ENCODE data around the gene SDK1. TPM values are rescaled to one million over a fixed set of nuclear protein-coding genes. Genes with fewer than 3 reads are reported as not detected.

The SDK1 gene
- total RNA-seq, 1 donor from 2014 or later, result 3.9 TPM

DNA sequence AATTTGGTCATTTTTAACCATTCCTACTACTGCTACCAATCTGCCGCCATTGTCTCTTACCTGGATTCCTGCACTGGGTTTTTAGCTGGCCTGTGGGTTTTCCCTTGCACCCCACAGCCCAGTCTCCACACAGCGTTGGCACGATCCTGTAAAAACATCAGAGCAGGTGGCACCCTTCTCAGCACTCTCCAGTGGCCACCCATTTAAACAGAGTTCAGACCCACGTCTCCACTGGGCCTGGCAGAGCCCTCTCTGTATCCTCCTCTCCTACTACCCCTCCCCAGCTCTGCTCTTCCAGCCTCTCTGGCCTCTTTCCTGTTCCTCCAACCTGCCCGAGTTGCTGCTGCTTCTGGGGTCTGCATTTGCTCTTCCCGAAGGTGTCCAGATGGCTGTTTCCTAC, 259.4 kb downstream of the SDK1 start:
- DNase-seq (ENCODE audit: low read depth), result no peak
- H3K27me3 ChIP-seq (ENCODE audit: control insufficient read depth, insufficient read depth, low read length), result no peaks in the 10 kb centered on the region

DNA sequence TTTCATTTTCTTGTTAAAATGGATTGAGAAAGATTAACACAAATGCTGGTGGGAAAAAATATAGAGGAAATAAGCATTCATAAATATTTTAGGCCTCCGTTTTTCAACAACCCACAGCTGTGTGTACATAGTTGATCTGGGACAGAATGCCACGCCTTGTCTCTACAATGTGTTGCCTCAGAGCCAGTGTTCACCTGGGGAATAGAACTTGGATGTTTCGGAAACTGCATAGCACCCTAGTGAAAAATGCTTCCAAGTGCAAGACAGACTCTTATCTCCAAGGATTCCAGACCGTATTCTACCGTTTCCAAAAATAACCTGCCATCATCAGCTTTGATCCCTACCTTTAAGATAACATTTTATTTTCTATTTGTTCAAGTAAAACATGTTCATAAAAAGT, 260.9 kb downstream of the SDK1 start:
- H3K4me3 ChIP-seq (ENCODE audit: low read depth, low read length), result no peak overlapping the region
- H3K27me3 ChIP-seq (ENCODE audit: control insufficient read depth, insufficient read depth, low read length), result no peaks in the 10 kb centered on the region
- H3K36me3 ChIP-seq (ENCODE audit: control insufficient read depth, insufficient read depth, low read length), result no peaks in the 10 kb centered on the region
- DNase-seq (ENCODE audit: low read depth), result no peak
- TF ChIP-seq, protein P1, sequence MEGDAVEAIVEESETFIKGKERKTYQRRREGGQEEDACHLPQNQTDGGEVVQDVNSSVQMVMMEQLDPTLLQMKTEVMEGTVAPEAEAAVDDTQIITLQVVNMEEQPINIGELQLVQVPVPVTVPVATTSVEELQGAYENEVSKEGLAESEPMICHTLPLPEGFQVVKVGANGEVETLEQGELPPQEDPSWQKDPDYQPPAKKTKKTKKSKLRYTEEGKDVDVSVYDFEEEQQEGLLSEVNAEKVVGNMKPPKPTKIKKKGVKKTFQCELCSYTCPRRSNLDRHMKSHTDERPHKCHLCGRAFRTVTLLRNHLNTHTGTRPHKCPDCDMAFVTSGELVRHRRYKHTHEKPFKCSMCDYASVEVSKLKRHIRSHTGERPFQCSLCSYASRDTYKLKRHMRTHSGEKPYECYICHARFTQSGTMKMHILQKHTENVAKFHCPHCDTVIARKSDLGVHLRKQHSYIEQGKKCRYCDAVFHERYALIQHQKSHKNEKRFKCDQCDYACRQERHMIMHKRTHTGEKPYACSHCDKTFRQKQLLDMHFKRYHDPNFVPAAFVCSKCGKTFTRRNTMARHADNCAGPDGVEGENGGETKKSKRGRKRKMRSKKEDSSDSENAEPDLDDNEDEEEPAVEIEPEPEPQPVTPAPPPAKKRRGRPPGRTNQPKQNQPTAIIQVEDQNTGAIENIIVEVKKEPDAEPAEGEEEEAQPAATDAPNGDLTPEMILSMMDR (IDR thresholded peaks at IDR 0.05; ENCODE audit: insufficient read depth, low read length, poor library complexity, severe bottlenecking), result no peak

More for the DNA sequence above, 259.4 kb downstream of the SDK1 start:
- TF ChIP-seq, protein P1 (IDR thresholded peaks at IDR 0.05; ENCODE audit: insufficient read depth, low read length, poor library complexity, severe bottlenecking), result no peak
- Histone ChIP-seq H3K36me3 (ENCODE audit: control insufficient read depth, insufficient read depth, low read length) (no peaks in the 10 kb centered on the region), H3K4me3 (ENCODE audit: low read depth, low read length) (no peak overlapping the region)

DNA sequence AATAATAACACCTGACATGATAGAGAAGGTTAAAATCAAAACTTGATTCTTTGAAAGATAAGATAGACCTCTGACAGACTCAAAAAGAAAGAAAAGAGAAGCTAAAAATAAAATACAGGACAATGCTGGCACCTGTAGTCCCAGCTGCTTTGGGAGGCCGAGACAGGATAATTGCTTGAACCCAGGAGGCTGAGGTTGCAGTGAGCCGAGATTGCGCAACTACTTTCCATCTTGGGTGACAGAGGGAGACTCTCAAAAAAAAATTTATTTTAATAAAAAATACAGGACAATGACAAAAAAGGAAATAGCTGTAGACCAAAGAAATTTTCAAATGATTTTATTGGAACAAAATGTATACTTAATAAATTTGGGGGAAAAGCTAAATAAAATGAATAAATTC, 263.2 kb downstream of the SDK1 start:
- no peaks in the 10 kb centered on the region for H3K36me3 ChIP-seq (ENCODE audit: control insufficient read depth, insufficient read depth, low read length)
- no peak overlapping the region for H3K4me3 ChIP-seq (ENCODE audit: low read depth, low read length)
- no peak for DNase-seq (ENCODE audit: low read depth)
- no peaks in the 10 kb centered on the region for H3K27me3 ChIP-seq (ENCODE audit: control insufficient read depth, insufficient read depth, low read length)
- TF ChIP-seq, protein P1 (IDR thresholded peaks at IDR 0.05; ENCODE audit: insufficient read depth, low read length, poor library complexity, severe bottlenecking), result no peak

DNA sequence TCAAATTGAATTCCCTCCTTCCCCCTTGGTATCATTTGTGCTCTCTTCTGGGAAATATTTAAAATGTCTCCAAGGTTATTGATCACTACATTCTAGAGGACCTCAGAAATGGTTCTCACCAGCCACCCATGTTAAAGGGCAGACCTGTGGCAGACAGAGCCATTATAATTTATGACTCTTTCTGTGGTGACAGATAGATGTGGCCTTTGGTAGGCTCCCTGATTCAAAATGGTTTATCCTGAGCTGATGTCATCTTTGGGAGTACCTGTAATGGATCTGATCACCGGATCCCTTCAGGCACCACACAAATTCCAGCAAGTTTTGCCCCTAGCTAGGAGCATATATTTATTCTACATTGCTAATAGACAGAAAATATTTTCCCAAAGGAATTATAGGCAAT, 267.5 kb downstream of the SDK1 start:
- Histone ChIP-seq H3K36me3 (ENCODE audit: control insufficient read depth, insufficient read depth, low read length) (no peaks in the 10 kb centered on the region), H3K4me3 (ENCODE audit: low read depth, low read length) (no peak overlapping the region), H3K27me3 (ENCODE audit: control insufficient read depth, insufficient read depth, low read length) (no peaks in the 10 kb centered on the region)
- no peak for DNase-seq (ENCODE audit: low read depth)
- TF ChIP-seq, protein P1 (IDR thresholded peaks at IDR 0.05; ENCODE audit: insufficient read depth, low read length, poor library complexity, severe bottlenecking), result no peak

DNA sequence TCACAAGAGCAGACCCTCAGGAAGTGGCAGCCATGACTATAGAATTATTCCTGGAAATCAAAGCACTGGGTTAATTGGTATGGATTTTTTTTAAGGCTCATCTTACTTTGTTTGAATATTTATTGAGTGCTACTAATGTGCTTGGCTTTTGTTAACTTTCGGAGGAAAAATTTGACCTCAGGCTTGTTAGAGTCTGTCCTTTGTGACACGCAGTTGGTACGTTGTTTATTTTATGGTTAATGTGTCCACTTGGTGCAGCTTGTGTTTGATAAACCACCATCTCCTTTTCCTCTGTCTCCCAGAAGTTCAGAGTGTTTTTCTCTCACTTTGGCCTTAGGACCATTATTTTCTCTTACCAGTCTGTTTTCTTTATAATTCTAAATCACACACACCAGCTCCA, 268.6 kb downstream of the SDK1 start:
- no peak for DNase-seq (ENCODE audit: low read depth)
- H3K36me3 ChIP-seq (ENCODE audit: control insufficient read depth, insufficient read depth, low read length), result no peaks in the 10 kb centered on the region
- no peak overlapping the region for H3K4me3 ChIP-seq (ENCODE audit: low read depth, low read length)
- TF ChIP-seq, protein P1 (IDR thresholded peaks at IDR 0.05; ENCODE audit: insufficient read depth, low read length, poor library complexity, severe bottlenecking), result no peak
- H3K27me3 ChIP-seq (ENCODE audit: control insufficient read depth, insufficient read depth, low read length), result no peaks in the 10 kb centered on the region

DNA sequence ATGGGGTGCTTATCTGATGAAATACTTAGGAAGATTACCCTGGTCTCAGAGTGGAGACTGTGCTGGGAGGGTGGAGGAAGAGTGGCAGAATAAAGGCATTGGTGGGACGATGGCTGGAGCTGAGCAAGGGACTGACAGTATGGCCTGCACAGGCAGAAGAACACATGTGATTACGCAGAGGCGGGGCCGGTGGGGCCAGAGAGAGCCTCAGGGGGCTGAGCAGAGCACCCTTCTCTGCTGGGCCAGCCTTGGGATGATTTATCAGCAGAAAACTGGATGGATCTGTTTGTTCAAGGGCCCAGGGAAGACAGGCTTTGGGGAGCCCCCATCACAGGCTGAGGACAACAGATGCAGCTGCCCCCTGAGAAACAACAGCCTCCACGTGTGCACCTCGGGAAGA, 272.1 kb downstream of the SDK1 start:
- H3K27me3 ChIP-seq (ENCODE audit: control insufficient read depth, insufficient read depth, low read length), result no peaks in the 10 kb centered on the region
- no peak for DNase-seq (ENCODE audit: low read depth)

More for the DNA sequence above, 272.1 kb downstream of the SDK1 start:
- Histone ChIP-seq H3K36me3 (ENCODE audit: control insufficient read depth, insufficient read depth, low read length) (no peaks in the 10 kb centered on the region), H3K4me3 (ENCODE audit: low read depth, low read length) (no peak overlapping the region)
- TF ChIP-seq, protein P1 (IDR thresholded peaks at IDR 0.05; ENCODE audit: insufficient read depth, low read length, poor library complexity, severe bottlenecking), result no peak

Measured in kidney epithelial cell (primary cell).